ENCODE measurements around the gene BEND3.

The BEND3 gene

DNA sequence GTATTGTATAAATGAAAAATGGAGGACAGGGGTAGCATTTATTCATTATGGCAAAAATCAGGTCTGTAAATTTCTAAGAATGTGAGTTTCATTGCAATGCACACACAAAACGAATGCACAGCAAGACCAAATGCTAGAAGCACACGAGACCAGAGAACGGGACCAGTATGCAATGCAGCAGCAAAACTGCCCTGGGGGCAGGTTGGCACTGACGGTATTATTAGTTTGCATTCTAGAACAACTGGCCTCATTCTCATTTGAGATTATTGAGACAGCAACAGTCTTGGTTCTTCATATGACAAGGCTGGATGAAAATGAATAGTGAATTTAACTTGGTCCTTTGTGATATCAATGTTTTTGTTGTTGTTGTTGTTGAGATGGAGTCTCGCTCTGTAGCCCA is 96.3 kb downstream of the BEND3 start:
- H3K27me3 ChIP-seq (replicated peaks; ENCODE audit: insufficient read depth, low read length): no peaks in the 10 kb centered on the region
- no peaks in the 10 kb centered on the region for H4K20me1 ChIP-seq (ENCODE audit: insufficient read depth, low read length)
- peaks cover 10% of the 10 kb centered on the region for H3K4me1 ChIP-seq (ENCODE audit: low read length)
- no peaks in the 10 kb centered on the region for H3F3A ChIP-seq (ENCODE audit: insufficient read depth, low read length)
- H3K36me3 ChIP-seq (replicated peaks; ENCODE audit: insufficient read depth, low read length): no peaks in the 10 kb centered on the region
- H2AFZ ChIP-seq (ENCODE audit: low read length): no peak overlapping the region
- H3K79me2 ChIP-seq (ENCODE audit: low read length): no peaks in the 10 kb centered on the region
- no peak overlapping the region for H3K9ac ChIP-seq (ENCODE audit: low read length)
- H3K4me2 ChIP-seq (ENCODE audit: low read depth, low read length): no peak overlapping the region
- H3K9me2 ChIP-seq (replicated peaks; ENCODE audit: insufficient read depth, low read length): no peaks in the 10 kb centered on the region
- no peak overlapping the region for H3K4me3 ChIP-seq (ENCODE audit: low read length)
- no peak for DNase-seq
- H3K9me3 ChIP-seq (replicated peaks; ENCODE audit: insufficient read depth, low read length): no peaks in the 10 kb centered on the region
- no peak overlapping the region for H3K27ac ChIP-seq (ENCODE audit: low read length)
- TF ChIP-seq, protein P1, sequence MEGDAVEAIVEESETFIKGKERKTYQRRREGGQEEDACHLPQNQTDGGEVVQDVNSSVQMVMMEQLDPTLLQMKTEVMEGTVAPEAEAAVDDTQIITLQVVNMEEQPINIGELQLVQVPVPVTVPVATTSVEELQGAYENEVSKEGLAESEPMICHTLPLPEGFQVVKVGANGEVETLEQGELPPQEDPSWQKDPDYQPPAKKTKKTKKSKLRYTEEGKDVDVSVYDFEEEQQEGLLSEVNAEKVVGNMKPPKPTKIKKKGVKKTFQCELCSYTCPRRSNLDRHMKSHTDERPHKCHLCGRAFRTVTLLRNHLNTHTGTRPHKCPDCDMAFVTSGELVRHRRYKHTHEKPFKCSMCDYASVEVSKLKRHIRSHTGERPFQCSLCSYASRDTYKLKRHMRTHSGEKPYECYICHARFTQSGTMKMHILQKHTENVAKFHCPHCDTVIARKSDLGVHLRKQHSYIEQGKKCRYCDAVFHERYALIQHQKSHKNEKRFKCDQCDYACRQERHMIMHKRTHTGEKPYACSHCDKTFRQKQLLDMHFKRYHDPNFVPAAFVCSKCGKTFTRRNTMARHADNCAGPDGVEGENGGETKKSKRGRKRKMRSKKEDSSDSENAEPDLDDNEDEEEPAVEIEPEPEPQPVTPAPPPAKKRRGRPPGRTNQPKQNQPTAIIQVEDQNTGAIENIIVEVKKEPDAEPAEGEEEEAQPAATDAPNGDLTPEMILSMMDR (IDR thresholded peaks at IDR 0.05; ENCODE audit: low read length): no peak
- TF ChIP-seq EZH2phosphoT487 (IDR thresholded peaks at IDR 0.05; ENCODE audit: low read length) (no peak), EZH2 (optimal IDR thresholded peaks at IDR 0.05; ENCODE audit: low read depth, low read length) (no peak)

Measured in MM.1S (cell line).